HG03066 (cell line): ENCODE results near the gene SPRYD7.
"Not testable (repeated sequence)": the region's sequence is repeated elsewhere in the genome, so short reads cannot be mapped to it uniquely, and the experiment has no call there.

ENCODE experiments used
- ATAC-seq: cut with Tn5 transposase; IDR thresholded peaks from one replicate; pipeline ENCODE4 v1.9.1; 2021; ENCODE audit warnings: low read depth; ENCODE audit not compliant: unreplicated experiment

SPRYD7 gene

DNA sequence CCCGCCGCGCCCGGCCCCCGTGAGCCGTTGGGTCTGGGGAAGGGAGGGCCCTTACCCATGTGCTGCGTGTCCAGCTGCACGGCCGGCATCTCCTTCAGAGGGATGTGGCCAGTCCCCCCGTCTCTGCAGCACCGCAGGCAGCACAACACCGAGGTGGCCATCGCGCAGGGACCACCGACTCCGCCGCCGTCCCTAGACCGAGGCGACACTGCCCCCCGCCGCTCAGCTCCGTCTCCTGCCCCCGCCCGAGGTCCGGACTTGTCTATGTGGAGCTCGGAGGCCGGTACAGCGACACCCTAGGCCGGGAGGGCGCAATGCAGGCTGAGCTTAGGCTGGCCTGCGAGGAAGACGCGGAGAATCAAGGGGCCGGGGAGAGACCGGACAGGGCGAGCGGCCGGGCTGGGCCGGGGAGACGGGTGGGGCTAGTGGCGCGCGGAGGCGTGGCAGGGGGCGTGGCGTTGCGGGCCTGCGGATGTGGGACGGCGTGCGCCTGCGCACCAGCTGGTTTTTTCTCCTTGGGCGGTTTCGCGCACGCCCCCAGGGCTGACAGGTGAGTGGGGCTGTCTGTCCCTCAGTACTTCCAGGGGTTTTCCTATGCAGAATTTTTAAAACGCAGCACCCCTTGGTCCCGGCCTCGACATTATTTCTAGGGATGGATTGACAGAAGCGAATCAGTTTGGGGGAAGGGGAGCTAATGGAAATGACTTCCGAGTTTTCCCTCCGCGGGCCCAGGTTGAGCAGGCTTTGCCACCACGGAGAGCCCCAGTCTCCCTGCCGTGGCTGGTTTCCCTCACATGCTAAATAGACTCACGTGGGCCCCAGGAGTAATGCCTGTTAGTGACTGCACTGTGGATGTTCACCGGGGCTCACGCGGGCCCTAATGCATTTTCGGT lies at the start of gene SPRYD7:
Gene SPRYD7, minus strand, starts transcription at position 266 of the 893 bp plus-strand sequence. Its CDS starts 105 bp downstream, at position 161.
- ATAC-seq: peak; percentile 98

DNA sequence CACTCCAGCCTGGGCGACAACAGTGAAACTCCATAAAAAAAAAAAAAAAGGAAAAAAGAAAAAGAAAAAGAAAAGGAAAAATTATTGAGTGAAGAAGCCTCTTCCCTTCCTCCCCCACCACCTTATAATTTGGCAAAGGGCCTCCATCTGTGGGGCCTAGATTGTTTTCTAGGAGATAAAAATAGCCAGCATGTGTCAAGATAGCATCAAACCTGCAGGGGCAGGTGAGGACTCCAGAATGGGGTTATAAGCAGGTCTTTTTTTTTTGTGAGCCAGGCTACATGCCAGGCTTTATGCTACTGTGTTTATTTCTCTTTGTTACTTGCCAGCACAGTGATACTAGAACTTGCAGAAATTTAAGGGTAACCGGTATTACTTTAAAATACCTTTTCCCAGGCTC lies 49.0 kb upstream of the SPRYD7 start:
- ATAC-seq: no peak

DNA sequence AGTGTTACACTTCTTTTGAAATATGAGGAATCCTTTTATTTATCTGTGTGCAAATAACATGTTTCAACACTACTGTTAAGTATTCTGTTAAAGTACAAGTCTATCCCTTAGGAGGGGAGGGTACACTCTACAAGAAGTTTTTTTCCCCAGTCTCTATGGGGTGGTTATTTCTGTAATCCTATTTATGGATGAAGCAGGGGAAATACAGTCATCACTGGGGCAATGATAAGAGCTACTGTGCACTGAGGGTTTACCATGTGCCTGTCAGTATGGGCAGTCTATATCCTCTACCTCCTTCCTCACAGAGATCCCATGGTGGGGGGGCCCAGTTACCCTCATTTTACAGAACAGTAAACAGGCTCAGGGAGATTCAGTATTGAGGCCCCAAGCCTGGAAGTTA lies 44.1 kb upstream of the SPRYD7 start:
- ATAC-seq: no peak

DNA sequence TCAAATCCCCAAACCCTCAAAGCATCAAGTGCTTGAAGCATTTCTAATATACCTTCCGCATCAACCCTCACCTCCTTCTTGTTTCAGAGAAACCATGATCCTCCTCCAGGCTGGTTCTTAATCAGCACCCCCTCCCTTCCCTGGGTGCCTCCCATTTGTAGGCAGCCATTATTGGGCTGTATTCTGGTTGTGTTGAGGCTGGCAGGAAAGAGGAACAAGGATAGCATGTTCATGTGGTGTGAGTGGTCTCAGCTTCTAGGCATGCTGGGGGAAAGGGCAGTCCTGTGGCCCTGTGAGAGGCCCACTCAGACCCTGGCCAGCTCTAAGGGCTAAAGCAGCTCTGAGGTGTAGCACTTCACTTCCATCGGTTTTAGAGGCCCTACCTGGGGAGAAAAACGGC lies 41.9 kb upstream of the SPRYD7 start:
- no peak for ATAC-seq

DNA sequence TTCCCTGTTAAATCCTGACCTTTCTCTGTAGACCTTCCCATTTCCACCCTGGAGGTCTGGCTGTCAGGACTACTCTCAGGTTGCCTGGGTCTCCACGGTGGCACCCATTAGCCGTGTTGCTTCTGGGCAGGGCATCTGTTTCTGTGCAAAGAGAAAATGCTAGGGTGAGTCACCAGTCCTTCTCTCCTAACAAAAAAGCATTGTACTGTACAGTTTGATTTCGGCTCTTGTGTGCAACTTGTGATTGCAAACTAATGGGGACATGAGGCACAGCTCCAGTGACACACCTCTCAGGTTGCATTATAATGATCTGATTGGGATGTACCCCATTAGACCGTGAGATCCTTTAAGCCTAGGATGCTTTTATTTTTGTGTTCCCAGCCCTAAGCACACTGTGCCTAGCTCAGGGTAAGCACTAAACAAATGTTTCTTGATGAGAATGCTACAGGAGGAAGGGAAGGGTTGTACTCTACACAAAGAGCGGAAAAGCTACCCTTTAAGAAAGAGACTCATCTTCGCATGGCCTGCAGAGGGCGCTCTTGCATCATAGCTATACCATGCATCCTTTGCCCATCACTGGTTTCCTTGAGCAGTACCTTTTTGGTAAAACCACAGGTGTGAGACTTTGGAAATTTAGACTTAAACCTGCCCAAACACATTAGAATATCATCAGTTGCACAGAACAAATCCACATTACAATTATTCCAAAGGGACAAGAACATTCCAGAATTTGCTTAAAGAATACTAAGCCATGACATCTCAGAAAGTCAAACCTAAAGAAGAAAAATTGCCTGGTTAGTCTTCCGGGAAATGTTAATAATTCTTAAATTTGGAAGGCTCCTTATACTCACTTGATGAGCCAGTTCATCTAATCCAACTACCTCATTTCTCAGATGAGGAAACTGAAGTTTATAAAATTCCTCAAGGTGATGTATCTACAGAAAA lies 40.4 kb upstream of the SPRYD7 start:
- ATAC-seq: no peak

- no peak for ATAC-seq
Observed at GRCh38 chr13:49975826-49976225, 39.7 kb upstream of the SPRYD7 start.

DNA sequence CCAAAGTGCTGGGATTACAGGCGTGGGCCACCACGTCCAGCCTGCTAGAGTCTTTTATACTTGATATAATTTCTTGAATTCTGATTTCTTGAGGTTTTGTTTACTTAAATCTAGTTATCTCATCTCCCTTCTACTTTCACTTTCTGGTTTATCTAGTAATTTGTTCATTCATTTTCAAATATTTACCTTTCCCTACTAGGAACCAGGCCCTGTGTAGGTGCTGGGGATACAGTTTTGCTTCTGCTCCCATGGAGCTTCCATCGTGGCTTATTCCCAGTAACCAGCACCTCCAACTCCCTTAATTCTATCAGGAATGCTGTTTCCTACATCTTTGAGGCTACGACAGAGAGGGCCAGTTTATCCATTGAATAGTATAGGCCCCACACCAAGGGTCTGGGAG lies 36.6 kb upstream of the SPRYD7 start:
- no peak for ATAC-seq

- ATAC-seq: no peak
Observed at GRCh38 chr13:49967456-49967855, 31.3 kb upstream of the SPRYD7 start.

GRCh38 chr13:49958321-49958720 lies 22.2 kb upstream of the SPRYD7 start:
- no peak for ATAC-seq

- ATAC-seq: no peak
Observed at GRCh38 chr13:49956131-49956530, 20.0 kb upstream of the SPRYD7 start.

GRCh38 chr13:49954674-49955455 lies 18.7 kb upstream of the SPRYD7 start:
- ATAC-seq: no peak

- no peak for ATAC-seq
Observed at GRCh38 chr13:49953560-49953959, 17.4 kb upstream of the SPRYD7 start.

- ATAC-seq: no peak
Observed at GRCh38 chr13:49951754-49952535, 15.8 kb upstream of the SPRYD7 start.

DNA sequence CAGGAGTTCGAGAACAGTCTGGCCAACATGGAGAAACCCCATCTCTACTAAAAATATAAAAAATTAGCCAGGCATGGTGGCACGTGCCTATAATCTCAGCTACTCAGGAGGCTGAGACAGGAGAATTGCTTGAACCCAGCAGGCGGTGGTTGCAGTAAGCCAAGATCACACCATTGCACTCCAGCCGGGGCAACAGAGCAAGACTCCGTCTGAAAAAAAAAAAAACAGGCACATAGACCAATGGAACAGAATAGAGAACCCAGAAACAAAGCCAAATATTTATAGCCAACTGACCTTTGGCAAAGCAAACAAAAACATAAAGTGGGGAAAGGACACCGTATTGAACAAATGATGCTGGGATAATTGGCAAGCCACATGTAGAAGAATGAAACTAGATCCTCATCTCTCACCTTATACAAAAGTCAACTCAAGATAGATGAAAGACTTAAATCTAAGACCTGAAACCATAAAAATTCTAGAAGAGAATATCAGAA lies 12.7 kb upstream of the SPRYD7 start:
- not testable (repeated sequence) for ATAC-seq

DNA sequence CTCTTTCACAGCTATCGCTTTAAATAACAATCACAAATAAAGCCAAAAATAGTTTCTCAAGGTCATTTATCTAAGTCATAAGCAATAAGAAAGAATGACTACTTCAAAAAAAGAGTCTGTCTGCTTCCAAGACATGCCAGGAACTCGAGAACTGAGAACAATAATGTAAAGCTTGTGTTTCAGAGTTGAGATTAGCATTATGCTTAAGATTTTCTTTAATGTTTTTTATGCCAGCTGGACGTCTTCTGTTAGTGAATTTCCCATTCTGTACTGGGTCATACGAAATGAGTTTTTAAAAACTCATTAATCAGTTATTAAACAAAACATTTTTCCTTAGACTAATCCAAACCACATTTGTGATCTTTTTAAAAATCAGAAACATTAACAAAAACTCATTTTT lies 3.2 kb upstream of the SPRYD7 start:
- no peak for ATAC-seq

DNA sequence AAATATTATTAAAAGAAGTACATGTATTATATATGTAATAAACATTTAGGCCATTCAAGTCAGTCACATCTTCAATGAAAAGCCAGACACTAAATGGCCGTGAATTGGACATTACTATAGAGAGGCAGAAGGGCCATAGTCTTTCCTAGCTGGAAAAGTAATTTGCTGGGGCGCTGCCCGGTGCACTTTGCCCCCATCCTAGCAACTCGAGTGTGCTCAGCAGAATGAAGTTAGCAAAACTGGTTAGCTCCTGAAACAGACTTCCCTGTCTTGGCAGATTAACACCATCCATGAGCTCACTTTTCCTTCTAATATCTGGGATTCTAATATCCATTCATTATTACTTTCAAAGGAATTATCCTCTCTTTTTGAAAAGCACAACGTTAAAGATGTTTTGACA lies 2.8 kb upstream of the SPRYD7 start:
- no peak for ATAC-seq

DNA sequence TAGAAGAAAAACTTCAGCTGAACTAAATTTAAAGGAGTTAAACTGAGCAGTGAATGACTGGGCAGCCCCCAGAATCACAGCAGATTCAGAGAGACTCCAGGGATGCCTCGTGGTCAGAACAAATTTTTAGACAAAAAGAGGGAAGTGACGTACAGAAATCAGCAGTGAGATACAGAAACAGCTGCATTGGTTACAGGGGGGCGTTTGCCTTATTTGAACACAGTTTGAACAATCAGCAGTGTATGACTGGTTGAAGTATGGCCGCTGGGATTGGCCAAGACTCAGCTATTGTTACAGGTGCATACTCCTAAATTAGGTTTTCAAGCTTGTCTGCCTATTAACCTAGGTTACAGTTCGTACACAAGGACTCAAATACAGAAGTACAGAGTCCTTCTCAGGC lies 2.2 kb upstream of the SPRYD7 start:
- no peak for ATAC-seq

GRCh38 chr13:49936968-49937273 lies 781 bp upstream of the SPRYD7 start:
- no peak for ATAC-seq

- ATAC-seq: peak; percentile 27
Observed at GRCh38 chr13:49935171-49936074, 717 bp downstream of the SPRYD7 start.
